DMS153 treated with DMSO at 0.1 percent for 48 hours (cell line): ENCODE results near the gene IFT122.

ENCODE experiments used
- DNase-seq: peaks from one replicate; lab custom pipeline; 2025; ENCODE audit not compliant: unreplicated experiment; lab: John Stamatoyannopoulos, UW

Gene IFT122

GRCh38 chr3:129439226-129439816 is 703 bp upstream of the IFT122 start:
- no peak for DNase-seq

GRCh38 chr3:129440618-129441190 is 680 bp downstream of the IFT122 start:
- no peak for DNase-seq

GRCh38 chr3:129441215-129441614 is 1.2 kb downstream of the IFT122 start:
- no peak for DNase-seq

GRCh38 chr3:129441782-129442181 is 1.8 kb downstream of the IFT122 start:
- no peak for DNase-seq

- no peak for DNase-seq
These were observed 2.5 kb downstream of the IFT122 start for GRCh38 chr3:129442486-129442885.

GRCh38 chr3:129442947-129443346 is 2.9 kb downstream of the IFT122 start:
- DNase-seq: no peak

GRCh38 chr3:129445471-129445870 is 5.4 kb downstream of the IFT122 start:
- no peak for DNase-seq

GRCh38 chr3:129446926-129447325 is 6.9 kb downstream of the IFT122 start:
- DNase-seq: no peak

GRCh38 chr3:129448186-129448895 is 8.3 kb downstream of the IFT122 start:
- no peak for DNase-seq

GRCh38 chr3:129449279-129450115 is 9.5 kb downstream of the IFT122 start:
- no peak for DNase-seq

- no peak for DNase-seq
These were observed 13.7 kb downstream of the IFT122 start for GRCh38 chr3:129453732-129454131.

- no peak for DNase-seq
These were observed 20.1 kb downstream of the IFT122 start for GRCh38 chr3:129460155-129460554.

- DNase-seq: no peak
These were observed 20.5 kb downstream of the IFT122 start for GRCh38 chr3:129460572-129460971.

GRCh38 chr3:129461022-129461421 is 21.0 kb downstream of the IFT122 start:
- no peak for DNase-seq

- no peak for DNase-seq
These were observed 21.6 kb downstream of the IFT122 start for GRCh38 chr3:129461461-129462146.

GRCh38 chr3:129462361-129462968 is 22.4 kb downstream of the IFT122 start:
- DNase-seq: no peak

GRCh38 chr3:129463094-129463493 is 23.1 kb downstream of the IFT122 start:
- DNase-seq: no peak

GRCh38 chr3:129463716-129464115 is 23.7 kb downstream of the IFT122 start:
- DNase-seq: no peak

GRCh38 chr3:129467932-129468331 is 27.9 kb downstream of the IFT122 start:
- DNase-seq: no peak

- DNase-seq: no peak
These were observed 29.0 kb downstream of the IFT122 start for GRCh38 chr3:129469026-129469425.

- no peak for DNase-seq
These were observed 30.8 kb downstream of the IFT122 start for GRCh38 chr3:129470861-129471260.
